Endothelial cell of umbilical vein (primary cell): ENCODE data around the gene UVRAG. TPM values are rescaled to one million over a fixed set of nuclear protein-coding genes. Genes with fewer than 3 reads are reported as not detected.
"Not testable (repeated sequence)": the region's sequence is repeated elsewhere in the genome, so short reads cannot be mapped to it uniquely, and the experiment has no call there.

Experiments
- BruUV-seq: library from RNA; stranded (reverse); fragments of 400-500 nt; replicated peaks from 2 replicates; lab custom pipeline; 2021; lab: Mats Ljungman, UMichigan
- CTCF ChIA-PET: fragments of 300-600, 350-600 bp; sonication (Branson Sonifier 250); formaldehyde crosslinking; loops from one replicate; lab custom pipeline; 2021; ENCODE audit warnings: antibody characterized with exemption, inconsistent platforms; lab: Charles Lee
- POLR2A ChIA-PET: fragments of 300-600, 350-600 bp; sonication (Branson Sonifier 250); formaldehyde crosslinking; loops from one replicate; lab custom pipeline; 2021; ENCODE audit warnings: antibody characterized with exemption, inconsistent platforms; lab: Charles Lee
- DNase-seq: peaks from one replicate; pipeline ENCODE4 v3.0.0-alpha.2; 2011; ENCODE audit warnings: low read depth, low spot score
- FAIRE-seq: peaks from 2 replicates; lab custom pipeline; 2011; peaks lifted over from hg19 to GRCh38; lab: Jason Lieb, UNC
- H2AFZ ChIP-seq: 2 replicates; pipeline ENCODE4 v1.6.0; 2012; ENCODE audit warnings: low read depth, low read length, control low read depth, inconsistent platforms
- H3K27ac ChIP-seq: 2 replicates; pipeline ENCODE4 v1.5.1; 2011; ENCODE audit warnings: low read depth, mild to moderate bottlenecking, control low read depth, low read length, moderate library complexity; ENCODE audit not compliant: insufficient read depth
- H3K27me3 ChIP-seq, 2 experiments: 2 replicates each; pipeline versions ENCODE4 v1.6.0 to v1.6.1; 2011; ENCODE audit warnings: low read length in 2 of 2, mixed read lengths in 1 of 2; ENCODE audit not compliant: control insufficient read depth in 2 of 2, insufficient read depth in 2 of 2
- H3K36me3 ChIP-seq, 2 experiments: 2 replicates in 1 of 2; 3 replicates in 1 of 2; pipeline ENCODE4 v1.5.1; 2011; ENCODE audit warnings: low read length in 2 of 2, mild to moderate bottlenecking in 1 of 2, moderate library complexity in 1 of 2; ENCODE audit not compliant: control insufficient read depth in 2 of 2, insufficient read depth in 2 of 2; ENCODE audit errors: extremely low read depth in 1 of 2
- H3K4me1 ChIP-seq: 3 replicates; pipeline ENCODE4 v1.5.1; 2011; ENCODE audit warnings: mild to moderate bottlenecking, low read length; ENCODE audit not compliant: control insufficient read depth, insufficient read depth; ENCODE audit errors: extremely low read depth
- H3K4me2 ChIP-seq: 2 replicates; pipeline ENCODE4 v1.6.1; 2011; ENCODE audit warnings: low read length, control low read depth, mixed read lengths; ENCODE audit not compliant: insufficient read depth
- H3K4me3 ChIP-seq, 3 experiments: fragments of 200-600 bp in 1 of 3; sonication (generic), shearing (Covaris generic) in 1 of 3; replicated peaks in 1 of 3; 2 replicates each; pipeline ENCODE4 v1.5.1; 2011 to 2016; ENCODE audit warnings: control low read depth in 3 of 3, low read length in 3 of 3, mild to moderate bottlenecking in 2 of 3, inconsistent platforms in 1 of 3, low read depth in 1 of 3, moderate library complexity in 1 of 3; ENCODE audit not compliant: insufficient read depth in 1 of 3
- H3K79me2 ChIP-seq: 2 replicates; pipeline ENCODE4 v1.6.0; 2012; ENCODE audit warnings: low read length, inconsistent platforms; ENCODE audit not compliant: control insufficient read depth, insufficient read depth
- H3K9ac ChIP-seq: replicated peaks from 2 replicates; pipeline ENCODE3; 2011; ENCODE audit warnings: low read length, control low read depth; ENCODE audit not compliant: insufficient read depth; ENCODE audit errors: extremely low read depth
- H3K9me1 ChIP-seq: replicated peaks from 3 replicates; pipeline ENCODE4 v1.6.0; 2011; ENCODE audit warnings: mild to moderate bottlenecking, low read length; ENCODE audit not compliant: control insufficient read depth, insufficient read depth; ENCODE audit errors: extremely low read depth
- H3K9me3 ChIP-seq: replicated peaks from 2 replicates; pipeline ENCODE4 v1.5.1; 2012; ENCODE audit warnings: low read length, inconsistent platforms; ENCODE audit not compliant: control insufficient read depth, insufficient read depth
- H4K20me1 ChIP-seq: replicated peaks from 2 replicates; pipeline ENCODE3; 2011; ENCODE audit warnings: mild to moderate bottlenecking, low read length; ENCODE audit not compliant: control insufficient read depth, insufficient read depth; ENCODE audit errors: extremely low read depth
- FOS ChIP-seq: IDR thresholded peaks from 2 replicates; pipeline ENCODE4 v1.6.1; 2011; ENCODE audit warnings: mild to moderate bottlenecking, low read length, moderate library complexity, borderline replicate concordance; ENCODE audit not compliant: insufficient read depth
- GATA2 ChIP-seq: IDR thresholded peaks from 2 replicates; pipeline ENCODE4 v1.7.0; 2011; ENCODE audit warnings: low read depth, mild to moderate bottlenecking, moderate library complexity, mixed read lengths, low read length; ENCODE audit not compliant: insufficient read length, insufficient read depth
- MYC ChIP-seq: IDR thresholded peaks from one replicate; pipeline ENCODE4 v1.6.1; 2011; ENCODE audit warnings: mild to moderate bottlenecking, low read depth, low read length
- POLR2A ChIP-seq: IDR thresholded peaks from 2 replicates; pipeline ENCODE4 v1.6.1; 2012; ENCODE audit warnings: low read depth, mild to moderate bottlenecking, control low read depth, low read length
- dilution Hi-C: fragments of 300-500 bp; cut with MboI; formaldehyde crosslinking; loops from one replicate; pipeline ENCODE4 v1.15.0; 2019; ENCODE audit warnings: low sequenced_read_pairs; ENCODE audit not compliant: extremely low pct_ligation_motif_present
- intact Hi-C: fragments of 100-400 bp; cut with micrococcal nuclease; formaldehyde crosslinking; loops from one replicate; pipeline ENCODE4 v1.10.0; 2022
- polyA plus RNA-seq, 4 experiments: library from polyadenylated mRNA; depleted of rRNA in 3 of 4; stranded (reverse) in 3 of 4; unstranded in 1 of 4; fragments of >200 nt; gene quantifications; 2 replicates each; pipeline versions ENCODE4 v1.2.1 to v1.2.3, GENCODE V29; 2011 to 2012; ENCODE audit warnings: missing spikeins in 1 of 4
- total RNA-seq: library from RNA; stranded (reverse); gene quantifications from 2 replicates; pipeline ENCODE4 v1.2.3, GENCODE V29; 2021

Gene UVRAG
- total and polyA plus RNA-seq, 2 donors (not counting 3 experiments of a cell fraction or from before 2014, with no cell fraction given), result 21.2 to 65.6 TPM

DNA sequence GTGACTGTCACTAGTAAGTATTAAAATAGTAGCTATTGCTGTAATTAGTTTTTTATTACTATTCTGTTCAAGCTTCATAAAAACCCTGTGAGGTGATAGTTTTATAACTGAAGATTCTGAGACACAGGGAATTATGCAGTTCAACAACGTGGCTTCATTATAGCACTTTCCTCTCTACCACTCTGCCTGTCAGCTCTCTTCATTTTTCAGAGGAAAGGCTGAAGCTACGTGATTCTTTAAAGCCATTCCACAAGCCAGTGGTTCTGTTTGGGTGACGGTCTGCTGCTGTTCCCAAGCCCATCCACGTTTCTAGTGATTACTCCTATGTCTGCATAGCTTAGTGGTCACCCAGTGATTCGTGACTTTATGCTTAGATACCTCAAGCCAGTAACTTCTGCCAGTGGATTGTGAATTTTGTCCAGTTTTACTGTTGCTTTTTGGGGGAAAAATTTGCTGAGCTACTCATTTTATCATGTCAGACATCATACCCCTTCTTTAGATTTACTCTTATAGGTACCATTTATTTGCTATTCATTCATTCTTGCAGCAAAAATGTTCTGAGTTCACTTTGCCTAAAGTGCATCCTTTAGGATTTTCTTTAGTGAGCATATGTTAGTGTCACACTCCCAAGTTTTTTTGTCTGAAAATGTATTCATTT is 59.8 kb downstream of the UVRAG start:
- Histone ChIP-seq H3K36me3 (no peaks in the 10 kb centered on the region), H3K4me2 (no peak overlapping the region), H3K9me3 (no peaks in the 10 kb centered on the region), H3K27me3 (no peaks in the 10 kb centered on the region), H3K9ac (no peak overlapping the region), H3K4me1 (no peaks in the 10 kb centered on the region), H3K9me1 (no peaks in the 10 kb centered on the region), H3K27ac (no peak overlapping the region), H4K20me1 (peaks cover 4% of the 10 kb centered on the region), H3K79me2 (peaks cover 53% of the 10 kb centered on the region), H2AFZ (no peak overlapping the region), H3K4me3 (no peak overlapping the region)
- no peak for DNase-seq
- no TSS peak for BruUV-seq
- no peak for FAIRE-seq
- dilution Hi-C loops (no loop called here), intact Hi-C loops (no loop called here)
- TF ChIP-seq POLR2A, result no peak
- TF ChIP-seq MYC, result no peak
- no peak for TF ChIP-seq GATA2
- TF ChIP-seq FOS, result no peak
- ChIA-PET CTCF (interaction anchor here (1.0 to 11.8 kb wide), 4 partner anchors 9 to 277 kb away, joined by 3 to 266 read pairs (median 8); no protein-coding TSS in a partner anchor), POLR2A (no interaction called here)

DNA sequence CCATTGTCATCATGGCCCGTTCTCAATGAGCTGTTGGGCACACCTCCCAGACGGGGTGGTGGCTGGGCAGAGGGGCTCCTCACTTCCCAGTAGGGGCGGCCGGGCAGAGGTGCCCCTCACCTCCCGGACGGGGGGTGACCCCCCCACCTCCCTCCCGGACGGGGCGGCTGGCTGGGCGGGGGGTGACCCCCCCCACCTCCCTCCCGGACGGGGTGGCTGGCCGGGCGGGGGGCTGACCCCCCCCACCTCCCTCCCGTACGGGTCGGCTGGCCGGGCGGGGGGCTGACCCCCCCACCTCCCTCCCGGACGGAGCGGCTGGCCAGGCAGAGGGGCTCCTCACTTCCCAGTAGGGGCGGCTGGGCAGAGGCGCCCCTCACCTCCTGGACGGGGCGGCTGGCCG is 62.3 kb downstream of the UVRAG start:
- DNase-seq, H3K4me1 ChIP-seq, dilution Hi-C loops, H2AFZ ChIP-seq, H3K4me3 ChIP-seq, BruUV-seq, H3K27me3 ChIP-seq, H3K27ac ChIP-seq, CTCF ChIA-PET, H4K20me1 ChIP-seq, FAIRE-seq, H3K36me3 ChIP-seq, H3K9me3 ChIP-seq, H3K9ac ChIP-seq, H3K9me1 ChIP-seq, POLR2A ChIA-PET, intact Hi-C loops, H3K4me2 ChIP-seq: not testable (repeated sequence)
- H3K79me2 ChIP-seq, result peaks cover 48% of the 10 kb centered on the region

- dilution Hi-C loops, FAIRE-seq, H3K9me3 ChIP-seq, H3K4me2 ChIP-seq, H2AFZ ChIP-seq, BruUV-seq, H3K27me3 ChIP-seq, H4K20me1 ChIP-seq, H3K9me1 ChIP-seq, DNase-seq, H3K4me3 ChIP-seq, H3K36me3 ChIP-seq, CTCF ChIA-PET, intact Hi-C loops, H3K4me1 ChIP-seq, POLR2A ChIA-PET, H3K27ac ChIP-seq, H3K9ac ChIP-seq: not testable (repeated sequence)
- H3K79me2 ChIP-seq, result peaks cover 48% of the 10 kb centered on the region
Measured at GRCh38 chr11:75877931-75878330, 62.9 kb downstream of the UVRAG start.
